Effector memory CD4-positive, alpha-beta T cell (primary cell): ENCODE measurements around the gene KIF2C.
A peak's percentile ranks its signal among the peaks of the same experiment; 100 is the strongest.
"Not testable (repeated sequence)": the region's sequence is repeated elsewhere in the genome, so short reads cannot be mapped to it uniquely, and the experiment has no call there.

Experiments
- DNase-seq, 3 donors: peaks; one replicate each; pipeline ENCODE4 v3.0.0-alpha.2; 2020
- H3K27ac ChIP-seq: 2 replicates; pipeline ENCODE4 v1.7.0; 2013; ENCODE audit warnings: mild to moderate bottlenecking, low read length, moderate library complexity; ENCODE audit not compliant: insufficient read depth, poor library complexity, severe bottlenecking
- H3K27me3 ChIP-seq: replicated peaks from 2 replicates; pipeline ENCODE4 v1.7.0; 2013; ENCODE audit warnings: mild to moderate bottlenecking, low read length; ENCODE audit not compliant: insufficient read depth, control insufficient read depth, poor library complexity, severe bottlenecking
- H3K36me3 ChIP-seq: 2 replicates; pipeline ENCODE4 v1.7.0; 2013; ENCODE audit warnings: mild to moderate bottlenecking, low read length, moderate library complexity; ENCODE audit not compliant: control insufficient read depth, insufficient read depth
- H3K4me1 ChIP-seq: 2 replicates; pipeline ENCODE4 v1.7.0; 2013; ENCODE audit warnings: low read length, mild to moderate bottlenecking; ENCODE audit not compliant: control insufficient read depth, insufficient read depth, poor library complexity, severe bottlenecking
- H3K4me3 ChIP-seq: 2 replicates; pipeline ENCODE4 v1.7.0; 2013; ENCODE audit warnings: low read length, low read depth, mild to moderate bottlenecking; ENCODE audit not compliant: insufficient read depth, poor library complexity, severe bottlenecking
- H3K9me3 ChIP-seq: 2 replicates; pipeline ENCODE4 v1.7.0; 2013; ENCODE audit warnings: mild to moderate bottlenecking, low read length, moderate library complexity; ENCODE audit not compliant: control insufficient read depth

Gene KIF2C

GRCh38 chr1:44730741-44731512, 8.7 kb upstream of the KIF2C start, which contains the start of gene RNU5D-1:
TSS of gene RNU5D-1 (minus strand) at chr1:44731170.
- no peak within 1 kb of the TSS for H3K4me3 ChIP-seq
- no peaks in the 10 kb centered on the region for H3K9me3 ChIP-seq
- H3K36me3 ChIP-seq, result no peaks in the 10 kb centered on the region
- no peaks in the 10 kb centered on the region for H3K4me1 ChIP-seq
- H3K27ac ChIP-seq, result peak within 1 kb of the TSS; percentile 91
- no peaks in the 10 kb centered on the region for H3K27me3 ChIP-seq
- DNase-seq, result peak; percentile 81 to 88 (median 83)

DNA sequence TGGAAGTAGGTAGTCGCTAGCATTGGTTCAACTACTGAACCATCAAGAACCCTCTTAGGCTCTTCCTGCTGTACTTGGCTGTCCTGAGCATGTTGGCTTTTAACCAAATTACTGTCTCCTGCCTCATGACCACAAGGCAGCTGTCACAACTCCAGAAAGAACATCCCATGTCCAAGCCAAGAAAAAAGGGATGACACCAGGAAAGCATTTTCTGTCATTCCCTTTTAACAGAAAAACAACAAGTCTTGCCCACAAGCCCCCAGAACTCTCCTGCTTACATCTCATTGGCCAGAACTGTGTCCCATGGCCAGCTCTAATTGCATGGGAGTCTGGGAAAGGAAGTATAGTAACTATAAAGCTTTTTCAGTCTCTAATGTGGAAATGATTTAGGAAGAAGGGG, 6.3 kb upstream of the KIF2C start:
- no peaks in the 10 kb centered on the region for H3K9me3 ChIP-seq
- H3K4me3 ChIP-seq, result no peak overlapping the region
- no peaks in the 10 kb centered on the region for H3K36me3 ChIP-seq
- H3K27ac ChIP-seq, result no peak overlapping the region
- no peak for DNase-seq
- no peaks in the 10 kb centered on the region for H3K27me3 ChIP-seq
- no peaks in the 10 kb centered on the region for H3K4me1 ChIP-seq

DNA sequence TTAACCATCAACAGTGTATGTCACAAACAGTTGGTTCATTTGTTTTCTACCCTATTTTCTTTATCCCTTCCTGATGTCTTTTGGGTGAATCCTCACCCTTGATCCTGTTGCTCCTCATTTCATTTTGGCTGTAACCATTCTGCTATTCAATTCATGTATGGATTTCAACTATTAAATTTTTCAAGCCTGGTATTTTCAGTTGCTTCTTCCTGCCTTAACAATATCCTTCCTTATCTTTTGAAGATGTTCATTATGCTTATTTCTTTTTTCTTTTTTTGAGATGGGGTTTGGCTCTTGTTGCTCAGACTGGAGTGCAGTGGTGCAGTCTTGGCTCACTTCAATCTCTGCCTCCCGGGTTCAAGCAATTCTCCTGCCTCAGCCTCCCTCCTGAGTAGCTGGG, 5.9 kb upstream of the KIF2C start:
- Histone ChIP-seq H3K27ac (no peak overlapping the region), H3K4me3 (no peak overlapping the region), H3K27me3 (no peaks in the 10 kb centered on the region), H3K9me3 (no peaks in the 10 kb centered on the region), H3K36me3 (no peaks in the 10 kb centered on the region), H3K4me1 (no peaks in the 10 kb centered on the region)
- no peak for DNase-seq

DNA sequence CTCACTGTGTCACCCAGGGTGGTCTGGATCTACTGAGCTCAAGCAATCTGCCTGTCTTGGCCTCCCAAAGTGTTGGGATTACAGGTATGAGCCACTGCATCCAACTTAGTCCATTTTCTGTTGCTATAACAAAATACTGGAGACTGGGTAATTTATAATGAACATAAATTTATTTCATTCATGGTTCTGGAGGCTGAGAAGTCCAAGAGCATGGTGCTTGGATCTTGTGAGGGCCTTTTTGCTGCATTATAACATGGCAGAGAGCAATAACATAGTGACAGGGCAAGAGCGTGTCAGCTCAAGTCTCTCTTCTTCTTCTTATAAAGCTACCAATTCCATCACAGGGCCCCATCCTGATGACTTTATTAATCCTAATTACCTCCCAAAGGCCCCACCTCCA, 3.6 kb upstream of the KIF2C start:
- peaks cover 6% of the 10 kb centered on the region for H3K4me1 ChIP-seq
- no peak overlapping the region for H3K4me3 ChIP-seq
- no peak overlapping the region for H3K27ac ChIP-seq
- DNase-seq, result no peak
- no peaks in the 10 kb centered on the region for H3K36me3 ChIP-seq
- H3K9me3 ChIP-seq, result no peaks in the 10 kb centered on the region
- H3K27me3 ChIP-seq, result no peaks in the 10 kb centered on the region

GRCh38 chr1:44738953-44739306, 707 bp upstream of the KIF2C start:
- DNase-seq, H3K4me1 ChIP-seq, H3K27me3 ChIP-seq, H3K9me3 ChIP-seq, H3K36me3 ChIP-seq: not testable (repeated sequence)
- peak overlapping the region; percentile 85 for H3K27ac ChIP-seq
- H3K4me3 ChIP-seq, result peak overlapping the region; percentile 72

- Histone ChIP-seq H3K27me3 (no peaks in the 10 kb centered on the region), H3K27ac (no peak overlapping the region), H3K4me3 (peak overlapping the region; percentile 72), H3K9me3 (no peaks in the 10 kb centered on the region), H3K36me3 (no peaks in the 10 kb centered on the region), H3K4me1 (peaks cover 6% of the 10 kb centered on the region)
- DNase-seq, result no peak
Measured at GRCh38 chr1:44740179-44740617, 561 bp downstream of the KIF2C start.

DNA sequence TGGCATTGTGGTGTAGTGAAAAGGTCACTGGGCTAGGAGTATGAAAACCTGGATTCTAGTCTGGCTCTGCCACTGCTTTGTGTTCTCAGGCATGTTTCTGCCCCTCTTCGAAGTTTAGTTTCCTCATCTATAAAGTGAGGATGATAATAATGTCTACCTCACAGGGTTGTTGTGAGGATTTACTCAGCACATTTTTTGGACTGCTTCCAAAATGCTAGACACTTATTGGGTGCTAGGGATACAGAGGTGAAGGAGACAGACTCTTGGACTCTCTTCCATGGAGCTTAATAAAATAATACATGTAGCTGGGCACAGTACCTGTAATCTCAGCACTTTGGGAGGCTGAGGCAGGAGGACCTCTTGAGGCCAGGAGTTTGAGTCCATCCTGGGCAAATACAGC, 3.6 kb downstream of the KIF2C start:
- Histone ChIP-seq H3K4me1 (peaks cover 6% of the 10 kb centered on the region), H3K4me3 (no peak overlapping the region), H3K9me3 (no peaks in the 10 kb centered on the region), H3K27me3 (no peaks in the 10 kb centered on the region), H3K36me3 (no peaks in the 10 kb centered on the region), H3K27ac (no peak overlapping the region)
- no peak for DNase-seq

DNA sequence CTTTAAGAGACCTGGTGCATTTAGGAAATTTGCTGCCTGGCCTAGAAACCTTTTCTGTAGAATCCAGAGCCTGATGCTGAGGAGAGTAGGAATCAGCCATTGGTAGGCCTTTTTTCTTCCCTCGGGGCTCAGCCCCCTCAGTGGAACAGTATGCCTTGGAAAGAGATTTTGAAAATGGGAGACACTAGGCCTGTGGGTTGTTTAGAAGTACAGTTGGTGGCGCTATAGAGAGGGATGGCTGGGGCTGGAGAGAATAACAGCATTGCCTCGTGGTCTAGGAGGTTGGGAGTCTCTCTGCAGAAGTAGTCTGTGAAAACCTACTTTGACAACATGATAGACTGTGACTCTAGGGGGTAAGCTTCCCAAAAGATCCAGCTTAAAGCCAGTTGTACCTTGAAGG, 8.2 kb downstream of the KIF2C start:
- Histone ChIP-seq H3K4me3 (no peak overlapping the region), H3K27ac (no peak overlapping the region), H3K36me3 (no peaks in the 10 kb centered on the region)

GRCh38 chr1:44757420-44757819, 17.8 kb downstream of the KIF2C start:
- DNase-seq, result no peak
- no peaks in the 10 kb centered on the region for H3K4me1 ChIP-seq
- no peak overlapping the region for H3K4me3 ChIP-seq
- no peaks in the 10 kb centered on the region for H3K36me3 ChIP-seq
- H3K9me3 ChIP-seq, result no peaks in the 10 kb centered on the region
- no peak overlapping the region for H3K27ac ChIP-seq
- H3K27me3 ChIP-seq, result no peaks in the 10 kb centered on the region

More for the DNA sequence above, 8.2 kb downstream of the KIF2C start:
- no peaks in the 10 kb centered on the region for H3K4me1 ChIP-seq
- no peaks in the 10 kb centered on the region for H3K9me3 ChIP-seq
- no peaks in the 10 kb centered on the region for H3K27me3 ChIP-seq
- DNase-seq, result no peak

DNA sequence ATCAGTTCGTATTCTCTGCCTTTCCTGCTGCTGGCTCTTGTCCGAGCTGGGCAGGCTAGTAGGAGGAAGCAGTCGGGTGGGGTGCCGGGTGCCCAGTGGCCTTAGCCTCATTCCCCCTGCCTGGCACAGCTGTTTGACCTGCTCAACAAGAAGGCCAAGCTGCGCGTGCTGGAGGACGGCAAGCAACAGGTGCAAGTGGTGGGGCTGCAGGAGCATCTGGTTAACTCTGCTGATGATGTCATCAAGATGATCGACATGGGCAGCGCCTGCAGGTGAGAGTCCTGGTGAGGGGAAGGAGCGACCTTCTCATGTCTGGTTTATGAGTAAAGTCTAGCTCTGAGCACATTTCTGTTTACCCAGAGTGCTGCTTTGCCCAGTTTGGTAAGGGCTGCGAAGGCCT, 19.4 kb downstream of the KIF2C start:
- H3K9me3 ChIP-seq, result no peaks in the 10 kb centered on the region
- H3K27ac ChIP-seq, result no peak overlapping the region
- H3K36me3 ChIP-seq, result no peaks in the 10 kb centered on the region
- no peak for DNase-seq
- H3K4me1 ChIP-seq, result no peaks in the 10 kb centered on the region
- H3K4me3 ChIP-seq, result no peak overlapping the region
- no peaks in the 10 kb centered on the region for H3K27me3 ChIP-seq
